Gastrocnemius medialis (tissue), 4 donors: Measurements from ENCODE around the gene TXNDC11.

Source experiments
- CTCF ChIP-seq, 5 experiments: fragments of 450-650 bp in 3 of 5; fragments of 200-600 bp in 2 of 5; sonication (generic) in 2 of 5; IDR thresholded peaks in 4 of 5; conservative IDR thresholded peaks in 1 of 5; 1 replicate in 4 of 5; 2 replicates in 1 of 5; pipeline ENCODE4 v1.5.1; 2016 to 2019; ENCODE audit warnings: antibody characterized with exemption in 5 of 5, mild to moderate bottlenecking in 3 of 5, moderate library complexity in 3 of 5
- POLR2A ChIP-seq, 2 donors: fragments of 450-650 bp; IDR thresholded peaks; one replicate each; pipeline ENCODE4 v1.6.1; 2017; ENCODE audit warnings: antibody characterized with exemption in 2 of 2, mild to moderate bottlenecking in 2 of 2, moderate library complexity in 2 of 2

- TF ChIP-seq CTCF (IDR thresholded peaks at IDR 0.05 in 4 of 5, conservative IDR thresholded peaks at IDR 0.05 in 1 of 5) (no peak), POLR2A (IDR thresholded peaks at IDR 0.05) (no peak)
Observed at GRCh38 chr16:11705311-11706025, 37.2 kb downstream of the TXNDC11 start.
